GM18873 (cell line): ENCODE measurements around the gene CD2.

Experiments
- ATAC-seq: cut with Tn5 transposase; IDR thresholded peaks from one replicate; pipeline ENCODE4 v1.9.1; 2021; ENCODE audit warnings: mild to moderate bottlenecking, moderate library complexity, moderate number of reproducible peaks; ENCODE audit not compliant: unreplicated experiment, low FRiP score

The CD2 gene, protein sequence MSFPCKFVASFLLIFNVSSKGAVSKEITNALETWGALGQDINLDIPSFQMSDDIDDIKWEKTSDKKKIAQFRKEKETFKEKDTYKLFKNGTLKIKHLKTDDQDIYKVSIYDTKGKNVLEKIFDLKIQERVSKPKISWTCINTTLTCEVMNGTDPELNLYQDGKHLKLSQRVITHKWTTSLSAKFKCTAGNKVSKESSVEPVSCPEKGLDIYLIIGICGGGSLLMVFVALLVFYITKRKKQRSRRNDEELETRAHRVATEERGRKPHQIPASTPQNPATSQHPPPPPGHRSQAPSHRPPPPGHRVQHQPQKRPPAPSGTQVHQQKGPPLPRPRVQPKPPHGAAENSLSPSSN

DNA sequence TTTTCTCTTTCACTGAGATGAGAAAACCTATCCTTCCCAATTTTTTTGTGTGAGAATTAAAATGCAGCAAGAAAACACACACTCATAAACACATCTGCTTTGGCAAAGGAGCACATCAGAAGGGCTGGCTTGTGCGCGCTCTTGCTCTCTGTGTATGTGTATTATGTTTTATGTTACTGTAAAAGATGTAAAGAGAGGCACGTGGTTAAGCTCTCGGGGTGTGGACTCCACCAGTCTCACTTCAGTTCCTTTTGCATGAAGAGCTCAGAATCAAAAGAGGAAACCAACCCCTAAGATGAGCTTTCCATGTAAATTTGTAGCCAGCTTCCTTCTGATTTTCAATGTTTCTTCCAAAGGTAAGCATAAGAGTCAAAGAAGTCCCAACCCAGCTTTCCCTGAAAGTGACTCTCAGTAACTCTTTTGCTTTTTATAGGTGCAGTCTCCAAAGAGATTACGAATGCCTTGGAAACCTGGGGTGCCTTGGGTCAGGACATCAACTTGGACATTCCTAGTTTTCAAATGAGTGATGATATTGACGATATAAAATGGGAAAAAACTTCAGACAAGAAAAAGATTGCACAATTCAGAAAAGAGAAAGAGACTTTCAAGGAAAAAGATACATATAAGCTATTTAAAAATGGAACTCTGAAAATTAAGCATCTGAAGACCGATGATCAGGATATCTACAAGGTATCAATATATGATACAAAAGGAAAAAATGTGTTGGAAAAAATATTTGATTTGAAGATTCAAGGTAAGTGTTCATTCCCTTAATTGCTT lies at the start of gene CD2:
Gene CD2 (plus strand): TSS at position 233 of the 780 bp plus-strand sequence. CDS start 63 bp downstream, at position 296.
- ATAC-seq = no peak

- no peak for ATAC-seq
Observed at GRCh38 chr1:116706123-116706522, 48.1 kb upstream of the CD2 start.

- ATAC-seq = no peak
Observed at GRCh38 chr1:116706841-116707240, 47.4 kb upstream of the CD2 start.

DNA sequence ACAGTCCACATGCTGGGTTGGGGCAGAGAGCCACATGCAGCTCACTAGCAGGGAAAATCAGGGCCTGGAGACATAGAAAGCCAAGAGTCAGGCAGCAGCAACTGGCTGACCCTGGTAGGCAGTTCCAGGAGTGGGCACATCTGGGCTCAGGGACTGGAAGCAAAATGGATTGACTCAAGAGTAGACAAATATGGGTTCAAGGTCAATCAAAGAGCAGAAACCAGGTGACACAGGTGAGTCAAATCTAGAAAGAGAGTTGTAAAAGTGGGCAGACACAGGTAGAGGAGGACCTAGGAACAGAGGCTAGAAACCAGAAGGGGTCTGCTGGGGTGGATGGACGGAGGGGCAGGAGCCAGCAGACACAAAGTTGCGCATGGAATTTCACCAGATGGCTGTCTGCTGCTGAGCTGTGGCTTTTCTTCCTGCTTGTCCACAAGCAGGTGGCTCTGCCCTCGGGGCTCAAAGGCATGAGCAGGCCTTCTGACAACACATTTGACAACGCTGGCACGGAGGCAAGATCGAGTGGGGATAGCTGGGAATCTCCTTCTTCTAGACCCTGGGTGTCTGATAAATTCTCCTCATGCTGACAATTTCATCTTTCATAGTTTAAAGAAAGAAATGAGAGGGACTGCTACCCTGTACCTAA lies 45.9 kb upstream of the CD2 start:
- ATAC-seq = no peak

DNA sequence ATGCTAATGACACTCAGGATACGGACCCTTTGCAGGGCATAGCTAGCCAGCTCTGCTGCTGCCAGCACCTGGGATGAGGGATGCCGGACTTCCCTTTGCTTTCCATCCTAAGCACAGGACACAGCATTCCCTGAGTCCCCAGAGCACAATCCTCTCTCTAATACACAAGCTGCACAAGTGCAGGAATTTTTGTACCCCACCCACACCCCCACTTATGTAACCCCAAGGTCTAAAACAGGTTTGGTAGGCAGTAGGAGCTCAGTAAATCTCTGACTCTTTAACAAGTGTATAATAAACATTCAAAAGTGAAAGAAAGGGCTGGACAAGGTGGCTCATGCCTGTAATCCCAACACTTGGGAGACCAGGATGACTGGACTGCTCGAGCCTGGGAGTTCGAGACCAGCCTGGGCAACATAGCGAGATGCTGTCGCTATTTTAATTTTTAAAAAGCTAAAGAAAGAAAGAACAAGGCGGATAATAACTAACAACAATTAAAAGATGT lies 44.5 kb upstream of the CD2 start:
- no peak for ATAC-seq

DNA sequence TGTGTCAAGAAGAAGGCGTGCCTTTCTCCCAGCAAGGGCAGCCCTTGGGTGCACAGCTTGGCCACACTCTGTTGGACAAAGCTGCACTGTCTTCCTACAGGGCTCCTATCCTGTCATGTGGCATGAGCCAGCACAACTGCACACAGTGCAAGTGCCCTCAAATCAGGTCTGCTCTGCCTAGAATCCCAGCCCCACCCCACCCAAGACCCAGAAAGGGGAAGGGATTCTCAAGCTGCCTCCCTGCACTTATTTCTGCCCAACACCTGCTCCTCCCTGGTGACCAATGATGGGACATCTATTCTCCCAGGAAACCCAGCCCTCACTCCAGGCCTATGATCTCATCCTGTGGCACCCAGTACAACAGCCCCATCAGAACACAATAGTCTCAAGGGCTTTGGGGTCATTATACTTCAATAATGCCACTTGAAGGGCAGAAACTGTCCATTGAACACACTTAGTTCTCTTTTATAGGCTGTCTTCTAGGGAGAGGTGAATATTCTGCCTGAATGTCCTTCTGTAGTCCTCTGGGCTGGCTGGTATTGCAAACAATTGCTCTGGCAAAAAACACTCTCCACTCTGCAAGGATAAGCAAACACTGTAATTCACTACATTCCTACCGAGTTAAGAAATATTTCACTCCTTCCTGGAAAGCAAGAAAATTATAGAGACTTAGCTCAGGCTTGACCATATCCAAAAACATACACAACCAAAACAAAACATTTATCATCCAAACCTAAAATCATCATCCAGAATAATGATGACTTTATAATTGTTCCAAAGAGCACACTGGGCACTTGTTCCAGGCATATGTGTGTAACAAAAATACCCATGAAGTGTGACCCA lies 43.6 kb upstream of the CD2 start:
- ATAC-seq = no peak

DNA sequence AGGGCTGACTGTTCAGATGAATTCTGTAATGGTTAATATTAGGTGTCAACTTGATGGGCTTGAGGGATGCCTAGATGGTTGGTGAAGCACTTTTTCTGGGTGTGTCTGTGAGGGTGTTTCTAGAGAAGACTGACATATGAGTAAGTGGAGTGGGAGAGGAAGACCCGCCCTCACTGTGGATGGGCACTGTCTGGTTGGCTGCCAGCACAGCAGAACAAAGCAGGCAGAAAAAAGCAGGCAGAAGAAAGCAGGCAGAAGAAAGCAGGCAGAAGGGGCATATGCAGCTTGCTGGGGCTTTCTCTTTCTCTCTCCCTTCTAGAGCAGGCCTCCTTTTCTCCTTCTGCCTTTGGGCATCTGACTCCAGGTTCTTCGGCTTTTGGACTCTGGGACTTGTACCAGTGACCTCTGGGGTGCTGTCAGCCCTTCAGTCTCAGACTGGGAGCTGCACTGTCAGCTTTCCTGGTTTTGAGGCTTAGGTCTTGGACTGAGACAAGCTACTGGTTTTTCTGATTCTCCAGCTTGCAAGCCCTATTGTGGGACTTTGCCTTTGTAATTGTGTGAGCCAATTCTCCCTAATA lies 42.9 kb upstream of the CD2 start:
- no peak for ATAC-seq

DNA sequence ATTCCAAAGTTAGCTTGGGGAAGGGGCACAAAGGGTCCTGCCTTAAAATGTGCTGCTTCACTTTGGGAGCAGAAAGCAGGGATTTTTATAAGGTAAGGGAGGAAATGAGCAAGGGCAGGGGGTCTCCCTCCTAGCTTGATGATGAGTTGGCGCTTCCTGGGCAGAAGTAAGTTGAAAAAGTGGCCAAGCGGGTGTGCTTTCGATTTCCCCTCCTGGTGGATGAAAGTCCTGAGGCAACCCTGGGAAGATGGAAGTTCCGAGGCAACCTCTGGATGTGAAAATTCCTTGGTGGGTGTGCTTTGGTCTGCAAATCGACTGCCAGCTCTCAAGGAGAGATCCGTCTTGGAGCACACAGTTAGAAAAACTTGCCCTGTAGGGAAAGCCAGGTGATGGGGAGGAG lies 41.7 kb upstream of the CD2 start:
- no peak for ATAC-seq

GRCh38 chr1:116713474-116713873 lies 40.8 kb upstream of the CD2 start:
- ATAC-seq = no peak

- ATAC-seq = no peak
Observed at GRCh38 chr1:116716391-116716790, 37.8 kb upstream of the CD2 start.

- no peak for ATAC-seq
Observed at GRCh38 chr1:116717318-116717717, 36.9 kb upstream of the CD2 start.

GRCh38 chr1:116720364-116721038 lies 33.7 kb upstream of the CD2 start:
- no peak for ATAC-seq

- no peak for ATAC-seq
Observed at GRCh38 chr1:116721039-116721405, 33.2 kb upstream of the CD2 start.

GRCh38 chr1:116721451-116722007 lies 32.7 kb upstream of the CD2 start:
- no peak for ATAC-seq

DNA sequence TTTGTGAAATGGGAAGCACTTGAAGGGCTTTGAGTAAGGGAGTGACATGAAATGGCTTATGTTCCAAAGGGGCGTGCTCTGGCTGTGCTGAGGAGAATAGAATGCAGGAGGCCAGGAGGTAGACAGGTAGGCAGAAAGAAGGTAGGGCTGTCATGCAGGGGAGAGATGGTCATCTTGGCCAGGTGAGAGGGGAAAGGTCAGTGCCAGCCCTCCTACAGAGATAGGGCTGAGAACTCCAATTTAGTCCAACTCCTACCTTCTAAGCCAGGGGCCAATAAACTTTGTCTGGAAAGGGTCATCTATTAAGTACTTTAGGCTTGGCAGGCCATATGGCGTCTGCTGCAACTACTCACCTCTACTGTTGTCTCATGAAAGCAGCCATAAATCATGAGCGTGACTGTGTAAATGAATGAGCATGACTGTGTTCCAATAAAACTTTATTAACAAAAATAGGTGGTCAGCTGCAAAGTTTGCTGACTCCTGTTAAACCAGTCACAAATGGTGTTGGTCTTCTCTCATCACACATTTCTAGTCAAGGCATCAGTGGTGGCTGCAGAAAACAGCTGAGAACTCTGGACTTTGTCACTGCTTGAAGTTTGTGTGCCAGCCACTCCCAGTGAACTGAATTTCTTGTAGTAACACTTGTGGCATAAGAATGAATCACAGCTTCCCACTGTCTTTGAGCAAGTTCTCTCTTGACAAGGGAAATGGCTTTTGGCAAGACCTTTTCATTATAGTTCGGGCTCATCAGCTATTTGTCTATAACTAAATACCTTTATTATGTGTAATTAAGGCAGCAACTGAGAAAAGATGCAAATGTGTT lies 32.0 kb upstream of the CD2 start:
- ATAC-seq = no peak

- ATAC-seq = no peak
Observed at GRCh38 chr1:116724765-116725375, 29.4 kb upstream of the CD2 start.

DNA sequence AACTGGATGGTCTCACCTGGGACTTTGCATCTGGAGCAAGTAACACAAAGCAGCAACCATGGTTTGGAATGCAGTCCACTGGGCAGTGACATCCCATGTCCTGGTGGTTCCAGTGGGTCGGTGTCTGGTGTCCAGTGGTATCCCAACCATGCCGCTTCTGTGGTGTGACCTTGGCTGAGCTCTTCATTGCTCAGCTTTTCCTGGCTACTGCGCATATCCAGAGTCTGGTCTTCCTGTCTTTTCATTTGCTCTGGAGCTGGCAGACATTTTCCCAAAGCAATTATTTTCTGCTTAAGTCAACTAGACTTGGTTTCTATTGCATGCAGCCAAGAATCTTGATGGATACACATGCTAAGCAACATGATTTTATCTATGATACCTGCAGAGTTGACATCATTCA lies 28.4 kb upstream of the CD2 start:
- ATAC-seq = no peak
